Liver (tissue), 9 donors: ENCODE results near the gene RASL11A. TPM values are rescaled to one million over a fixed set of nuclear protein-coding genes. Genes with fewer than 3 reads are reported as not detected.

Experiments used
- DNase-seq: peaks from one replicate; pipeline ENCODE4 v3.0.0-alpha.2; 2017; ENCODE audit warnings: low spot score
- H3K27ac ChIP-seq, 2 donors: one replicate each; pipeline ENCODE4 v1.7.0; 2013; ENCODE audit warnings: inconsistent platforms in 2 of 2, low read length in 2 of 2, control low read depth in 1 of 2, low read depth in 1 of 2, mild to moderate bottlenecking in 1 of 2
- H3K27me3 ChIP-seq, 4 donors: one replicate each; pipeline versions ENCODE4 v1.6.1 to v1.7.0; 2013; ENCODE audit warnings: low read length in 3 of 4, inconsistent platforms in 1 of 4, mild to moderate bottlenecking in 1 of 4, moderate library complexity in 1 of 4; ENCODE audit not compliant: control insufficient read depth in 4 of 4, insufficient read depth in 4 of 4
- H3K36me3 ChIP-seq, 4 donors: one replicate each; pipeline versions ENCODE4 v1.6.1 to v1.7.0; 2013; ENCODE audit warnings: low read length in 3 of 4, mild to moderate bottlenecking in 3 of 4, low read depth in 1 of 4, moderate library complexity in 1 of 4; ENCODE audit not compliant: control insufficient read depth in 4 of 4, insufficient read depth in 3 of 4
- H3K4me1 ChIP-seq, 4 donors: one replicate each; pipeline versions ENCODE4 v1.6.1 to v1.7.0; 2013; ENCODE audit warnings: low read length in 3 of 4, mild to moderate bottlenecking in 3 of 4, moderate library complexity in 1 of 4; ENCODE audit not compliant: control insufficient read depth in 4 of 4, insufficient read depth in 4 of 4
- H3K4me3 ChIP-seq, 3 donors: one replicate each; pipeline versions ENCODE4 v1.6.1 to v1.7.0; 2013; ENCODE audit warnings: low read length in 3 of 3, control low read depth in 1 of 3, low read depth in 1 of 3, mild to moderate bottlenecking in 1 of 3
- H3K9ac ChIP-seq, 2 donors: one replicate each; pipeline ENCODE4 v1.7.0; 2013; ENCODE audit warnings: low read length in 2 of 2, mild to moderate bottlenecking in 2 of 2, moderate library complexity in 2 of 2, control low read depth in 1 of 2, low read depth in 1 of 2
- H3K9me3 ChIP-seq, 4 donors: one replicate each; pipeline versions ENCODE4 v1.6.1 to v1.7.0; 2013; ENCODE audit warnings: low read length in 3 of 4; ENCODE audit not compliant: control insufficient read depth in 4 of 4
- ATF3 ChIP-seq: IDR thresholded peaks from 2 replicates; pipeline ENCODE4 v1.6.1; 2016; ENCODE audit warnings: antibody characterized with exemption
- CTCF ChIP-seq: fragments of 150-350 bp; IDR thresholded peaks from 2 replicates; pipeline ENCODE4 v1.5.1; 2017; ENCODE audit warnings: improper control_type of control experiment, low read depth, low read length; ENCODE audit not compliant: missing input control
- EGR1 ChIP-seq, 2 donors: IDR thresholded peaks; 2 replicates each; pipeline ENCODE4 v1.6.1; 2016 to 2018; ENCODE audit warnings: antibody characterized with exemption in 2 of 2, low read depth in 2 of 2
- FOXA2 ChIP-seq: IDR thresholded peaks from 2 replicates; pipeline ENCODE4 v1.6.1; 2016; ENCODE audit warnings: antibody characterized with exemption
- GABPA ChIP-seq, 2 donors: IDR thresholded peaks in 1 of 2; conservative IDR thresholded peaks in 1 of 2; 2 replicates each; pipeline ENCODE4 v1.6.1; 2016; ENCODE audit warnings: antibody characterized with exemption in 2 of 2, mild to moderate bottlenecking in 1 of 2, moderate library complexity in 1 of 2
- HNF4A ChIP-seq, 2 donors: conservative IDR thresholded peaks; 2 replicates each; pipeline ENCODE4 v1.6.1; 2016; ENCODE audit warnings: antibody characterized with exemption in 2 of 2, mild to moderate bottlenecking in 2 of 2
- HNF4G ChIP-seq: IDR thresholded peaks from 2 replicates; pipeline ENCODE4 v1.6.1; 2016; ENCODE audit warnings: antibody characterized with exemption
- JUND ChIP-seq, 2 donors: IDR thresholded peaks; 2 replicates each; pipeline ENCODE4 v1.6.1; 2016; ENCODE audit warnings: antibody characterized with exemption in 2 of 2
- MAX ChIP-seq: IDR thresholded peaks from 2 replicates; pipeline ENCODE4 v1.6.1; 2016; ENCODE audit warnings: antibody characterized with exemption
- NR2F2 ChIP-seq: IDR thresholded peaks from 2 replicates; pipeline ENCODE4 v1.6.1; 2016; ENCODE audit warnings: antibody characterized with exemption
- RAD21 ChIP-seq, 2 donors: IDR thresholded peaks; 2 replicates each; pipeline ENCODE4 v1.6.1; 2016; ENCODE audit warnings: antibody characterized with exemption in 2 of 2, mild to moderate bottlenecking in 2 of 2
- REST ChIP-seq: IDR thresholded peaks from 2 replicates; pipeline ENCODE4 v1.6.1; 2016; ENCODE audit warnings: antibody characterized with exemption, mild to moderate bottlenecking
- RXRA ChIP-seq, 2 donors: IDR thresholded peaks; 2 replicates each; pipeline ENCODE4 v1.6.1; 2017 to 2018; ENCODE audit warnings: antibody characterized with exemption in 2 of 2, mild to moderate bottlenecking in 1 of 2
- SP1 ChIP-seq: IDR thresholded peaks from 2 replicates; pipeline ENCODE4 v1.6.1; 2018; ENCODE audit warnings: antibody characterized with exemption, mild to moderate bottlenecking
- TAF1 ChIP-seq: conservative IDR thresholded peaks from 2 replicates; pipeline ENCODE4 v1.6.1; 2016; ENCODE audit warnings: antibody characterized with exemption, mild to moderate bottlenecking
- YY1 ChIP-seq: IDR thresholded peaks from 2 replicates; pipeline ENCODE4 v1.6.1; 2016; ENCODE audit warnings: antibody characterized with exemption, mild to moderate bottlenecking
- ZBTB33 ChIP-seq: IDR thresholded peaks from 2 replicates; pipeline ENCODE4 v1.6.1; 2016; ENCODE audit warnings: antibody characterized with exemption
- WGBS: extraction: QIAGEN DNeasy Blood & Tissue Kit; methylation state at CpG from one replicate; pipeline ENCODE4 v1.1.7; 2013; 5-methylcytosine and 5-hydroxymethylcytosine counted together
- polyA plus RNA-seq, 2 donors: library from polyadenylated mRNA; stranded (reverse) in 1 of 2; unstranded in 1 of 2; fragments of 200-250 nt in 1 of 2; fragments of >200 nt in 1 of 2; fragmentation: Nextera tagmentation in 1 of 2; extraction: Ambion mirVana in 1 of 2; gene quantifications; one replicate each; pipeline versions ENCODE4 v1.2.1 to v1.2.3, GENCODE V29; 2013 to 2015
- total RNA-seq, 2 donors: library from RNA; depleted of rRNA; stranded (reverse); fragments of >200 nt; gene quantifications; one replicate each; pipeline ENCODE4 v1.2.3, GENCODE V29; 2014
- donor health status: healthy.
- donor health status: healthy.
- donor health status: healthy.
- donor health status: healthy.
- donor health status: healthy.

RASL11A gene
- total and polyA plus RNA-seq, 4 donors, result 2.5 to 5.6 (median 4.0) TPM

- no peaks in the 10 kb centered on the region for H3K9me3 ChIP-seq
- H3K4me1 ChIP-seq, result peaks cover 3 to 18% (median 7%) of the 10 kb centered on the region in 4 donors
- no peak for TF ChIP-seq GABPA (IDR thresholded peaks at IDR 0.05 in 1 of 2, conservative IDR thresholded peaks at IDR 0.05 in 1 of 2)
- no peak for TF ChIP-seq ZBTB33
- no peak for TF ChIP-seq YY1
- TF ChIP-seq HNF4G, result no peak
- TF ChIP-seq JUND (IDR thresholded peaks at IDR 0.05), result no peak
- no peak for TF ChIP-seq CTCF
- no peak for TF ChIP-seq ATF3
- no peak for TF ChIP-seq NR2F2
- TF ChIP-seq MAX, result no peak
- no peaks in the 10 kb centered on the region for H3K36me3 ChIP-seq
- no peak overlapping the region for H3K9ac ChIP-seq
- 67% methylated on average over 1 of the region's 1 CpG for WGBS
- DNase-seq, result no peak
- H3K27me3 ChIP-seq, result no peaks in the 10 kb centered on the region
- no peak overlapping the region for H3K4me3 ChIP-seq
- no peak overlapping the region for H3K27ac ChIP-seq
Observed at GRCh38 chr13:27274631-27275030, 4.0 kb downstream of the RASL11A start.

GRCh38 chr13:27276188-27276587 lies 5.6 kb downstream of the RASL11A start:
- no peak for DNase-seq
- Histone ChIP-seq H3K4me3 (no peak overlapping the region), H3K27ac (no peak overlapping the region), H3K9me3 (no peaks in the 10 kb centered on the region), H3K9ac (no peak overlapping the region), H3K4me1 (peaks cover 3 to 11% (median 6%) of the 10 kb centered on the region in 4 donors), H3K27me3 (no peaks in the 10 kb centered on the region), H3K36me3 (no peaks in the 10 kb centered on the region)
- 61% methylated on average over 7 of the region's 7 CpGs for WGBS
- TF ChIP-seq JUND (IDR thresholded peaks at IDR 0.05) (no peak), HNF4A (conservative IDR thresholded peaks at IDR 0.05) (no peak), RAD21 (IDR thresholded peaks at IDR 0.05) (no peak), ATF3 (no peak), FOXA2 (no peak), SP1 (no peak), HNF4G (no peak), NR2F2 (no peak), TAF1 (no peak)

- Histone ChIP-seq H3K4me1 (peaks cover 0 to 3% (median 0%) of the 10 kb centered on the region in 4 donors), H3K9me3 (no peaks in the 10 kb centered on the region), H3K27me3 (no peaks in the 10 kb centered on the region), H3K36me3 (no peaks in the 10 kb centered on the region), H3K9ac (no peak overlapping the region), H3K4me3 (no peak overlapping the region), H3K27ac (no peak overlapping the region)
- DNase-seq, result no peak
- 94% methylated on average over 7 of the region's 7 CpGs for WGBS
- no peak for TF ChIP-seq HNF4A (conservative IDR thresholded peaks at IDR 0.05)
- TF ChIP-seq ATF3, result no peak
- TF ChIP-seq JUND (IDR thresholded peaks at IDR 0.05), result no peak
- no peak for TF ChIP-seq TAF1
- no peak for TF ChIP-seq RAD21 (IDR thresholded peaks at IDR 0.05)
- no peak for TF ChIP-seq YY1
- no peak for TF ChIP-seq GABPA (IDR thresholded peaks at IDR 0.05 in 1 of 2, conservative IDR thresholded peaks at IDR 0.05 in 1 of 2)
- TF ChIP-seq SP1, result no peak
- TF ChIP-seq NR2F2, result no peak
- no peak for TF ChIP-seq REST
- no peak for TF ChIP-seq FOXA2
- no peak for TF ChIP-seq RXRA (IDR thresholded peaks at IDR 0.05)
- no peak for TF ChIP-seq EGR1 (IDR thresholded peaks at IDR 0.05; ENCODE audit: low read depth in 2 of 2)
- no peak for TF ChIP-seq HNF4G
Observed at GRCh38 chr13:27279506-27279905, 8.9 kb downstream of the RASL11A start.
